ENCODE results near the gene VEGFD.

- no peak for TF ChIP-seq CTCF (IDR thresholded peaks at IDR 0.05 in 8 of 11, conservative IDR thresholded peaks at IDR 0.05 in 3 of 11)
- TF ChIP-seq POLR2A (IDR thresholded peaks at IDR 0.05) = no peak
- no peak for TF ChIP-seq POLR2AphosphoS5 (IDR thresholded peaks at IDR 0.05)
Observed at GRCh38 chrX:15376956-15377355, 7.3 kb downstream of the VEGFD start.

Measured in spleen (tissue), 7 donors.